Fibroblast of skin of abdomen (primary cell): ENCODE data around the gene GALNT17.

Experiments
- DNase-seq: peaks from one replicate; pipeline ENCODE4 v3.0.0-alpha.2; 2013

The GALNT17 gene

DNA sequence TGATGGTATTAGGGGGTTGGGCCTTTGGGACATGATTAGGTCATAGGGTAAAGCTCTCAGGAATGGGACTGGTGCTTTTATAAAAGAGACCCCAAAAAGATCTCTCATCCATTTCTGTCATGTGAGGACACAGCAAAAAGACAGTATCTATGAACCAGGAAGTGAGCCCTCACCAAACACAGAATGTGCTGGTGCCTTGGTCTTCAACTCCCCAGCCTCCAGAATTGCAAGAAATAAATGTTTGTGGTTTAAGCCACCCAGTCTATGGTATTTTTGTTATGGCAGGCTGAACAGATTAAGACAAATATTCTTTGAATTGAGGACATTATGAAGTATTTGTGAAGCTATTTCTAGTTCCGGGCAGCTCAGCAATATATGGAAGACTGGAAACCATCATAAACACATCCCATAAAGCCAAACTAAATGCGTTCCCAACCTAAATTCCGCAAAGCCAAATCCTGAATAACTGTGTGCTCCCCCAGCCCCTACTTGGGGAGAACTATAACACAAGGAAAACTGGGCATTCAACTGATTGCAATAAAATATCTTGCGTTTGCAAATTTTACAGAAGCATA, 153.7 kb downstream of the GALNT17 start:
- DNase-seq: peak; percentile 45

GRCh38 chr7:71286336-71286735, 154.4 kb downstream of the GALNT17 start:
- DNase-seq: no peak

GRCh38 chr7:71286924-71287323, 155.0 kb downstream of the GALNT17 start:
- no peak for DNase-seq

DNA sequence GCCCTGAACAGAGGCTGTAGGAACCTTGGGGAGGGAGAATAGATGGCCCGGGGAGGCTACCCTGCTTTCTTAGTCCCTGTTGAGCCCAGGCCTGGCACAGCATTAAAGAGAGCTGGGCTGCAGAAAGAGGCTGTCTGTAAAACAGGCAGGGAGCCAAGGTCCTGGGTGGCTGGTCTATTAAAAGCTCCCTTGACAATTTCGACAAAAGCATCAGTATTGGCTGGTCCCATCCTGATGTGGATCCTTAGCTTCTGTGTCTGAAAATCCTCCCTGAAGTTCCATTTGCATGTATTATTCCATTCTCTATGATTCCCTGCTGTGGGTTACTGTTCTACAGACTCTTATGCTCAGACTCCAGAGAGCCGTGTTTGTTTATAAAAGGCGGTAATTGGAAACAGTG, 158.5 kb downstream of the GALNT17 start:
- no peak for DNase-seq

DNA sequence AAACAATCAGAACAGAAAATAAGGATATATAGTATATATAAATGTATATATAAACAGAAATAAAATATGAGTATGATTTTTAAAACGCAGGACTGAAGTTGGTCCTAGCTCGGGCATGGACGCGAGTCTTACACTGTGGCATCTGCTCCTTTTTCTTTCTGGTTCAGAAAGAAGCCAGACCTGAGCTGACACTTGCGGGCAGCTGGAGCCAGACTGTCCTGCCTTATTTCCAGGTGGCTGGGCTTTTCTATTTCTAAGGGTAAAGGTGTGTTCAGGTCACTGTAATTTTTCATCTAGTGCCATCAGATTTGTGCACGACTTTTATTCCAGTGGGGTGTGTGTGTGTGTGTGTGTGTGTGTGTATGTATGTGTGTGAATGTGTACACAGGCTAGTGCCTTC, 166.4 kb downstream of the GALNT17 start:
- no peak for DNase-seq

- no peak for DNase-seq
These were observed 168.1 kb downstream of the GALNT17 start for GRCh38 chr7:71300086-71300485.

GRCh38 chr7:71300603-71301002, 168.7 kb downstream of the GALNT17 start:
- no peak for DNase-seq

DNA sequence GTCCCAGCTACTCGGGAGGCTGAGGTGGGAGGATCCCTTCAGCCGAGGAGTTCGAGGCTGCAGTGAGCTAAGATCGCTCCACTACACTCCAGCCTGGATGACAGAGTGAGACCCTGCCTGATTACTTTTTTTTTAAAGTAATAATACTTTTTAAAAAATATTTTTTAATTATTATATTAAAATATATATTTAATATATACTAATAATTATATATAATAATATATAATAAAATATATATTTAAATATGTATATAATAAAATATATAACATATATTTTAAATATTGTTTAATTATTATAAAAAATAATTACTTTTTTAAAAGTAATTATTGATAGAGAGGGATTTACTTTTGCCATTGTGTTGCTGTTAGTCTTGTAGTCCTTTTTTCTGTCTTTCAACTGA, 169.2 kb downstream of the GALNT17 start:
- DNase-seq: no peak

GRCh38 chr7:71303566-71303965, 171.6 kb downstream of the GALNT17 start:
- DNase-seq: peak; percentile 90

DNA sequence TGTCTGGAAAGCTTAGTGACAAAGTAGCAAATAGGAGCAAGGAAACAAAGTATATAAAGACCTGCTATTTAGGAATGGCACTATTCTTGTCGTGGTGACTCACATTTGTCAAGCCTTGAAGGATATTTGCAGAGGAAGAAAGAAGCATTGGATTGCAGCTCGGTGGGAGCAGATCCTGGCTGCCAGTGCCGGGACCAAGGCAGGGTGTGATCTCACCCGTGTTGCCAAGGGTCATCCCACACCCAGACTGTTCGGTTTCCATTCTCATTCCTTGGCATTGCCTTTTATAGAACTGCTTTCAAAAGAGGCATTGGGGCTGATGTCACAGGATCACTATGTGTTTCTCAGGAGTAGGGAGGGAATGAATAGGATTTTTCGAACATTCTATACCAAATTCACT, 176.2 kb downstream of the GALNT17 start:
- peak; percentile 63 for DNase-seq

- DNase-seq: no peak
These were observed 179.6 kb downstream of the GALNT17 start for GRCh38 chr7:71311576-71311975.

GRCh38 chr7:71312755-71313490, 181.0 kb downstream of the GALNT17 start:
- DNase-seq: no peak

- DNase-seq: no peak
These were observed 181.6 kb downstream of the GALNT17 start for GRCh38 chr7:71313553-71313952.

DNA sequence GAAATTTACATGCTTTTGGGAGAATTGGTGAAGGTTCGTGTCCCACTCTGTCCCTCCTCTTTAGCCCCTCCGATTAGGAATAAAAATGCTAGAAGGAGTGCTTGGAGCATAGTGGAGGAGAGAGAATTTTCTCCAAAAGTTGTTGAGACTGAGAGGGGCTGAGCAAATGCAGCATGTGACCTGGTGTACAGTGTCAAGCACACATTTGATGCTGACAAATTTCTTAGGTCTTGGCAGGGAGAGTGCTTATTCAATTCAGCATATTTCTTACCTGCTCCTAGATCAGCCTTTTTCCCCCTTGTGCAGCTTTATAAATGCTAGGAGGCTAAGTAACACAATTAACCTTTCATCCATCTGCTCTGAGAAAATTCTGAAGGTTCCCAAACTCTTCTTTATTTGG, 189.0 kb downstream of the GALNT17 start:
- DNase-seq: no peak

DNA sequence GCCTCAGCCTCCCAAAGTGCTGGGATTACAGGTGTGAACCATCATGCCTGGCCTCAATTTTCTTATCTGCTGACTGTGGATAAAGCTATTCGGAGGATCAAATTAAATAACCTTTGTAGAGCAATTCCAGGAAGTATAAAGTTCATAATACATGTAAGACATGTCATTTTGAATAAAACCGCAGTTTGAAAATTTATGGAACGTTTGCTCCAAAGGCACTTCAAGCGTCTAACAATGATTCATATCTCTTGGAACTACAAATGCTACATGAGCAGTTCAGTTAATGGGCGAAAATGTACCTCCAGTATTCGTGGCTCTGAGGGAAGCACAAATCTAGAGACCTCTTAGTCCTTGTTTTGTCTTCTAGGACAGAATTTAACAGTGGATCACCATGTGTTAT, 190.3 kb downstream of the GALNT17 start:
- DNase-seq: no peak

- DNase-seq: no peak
These were observed 191.8 kb downstream of the GALNT17 start for GRCh38 chr7:71323726-71324125.

GRCh38 chr7:71325151-71325550, 193.2 kb downstream of the GALNT17 start:
- DNase-seq: no peak

- no peak for DNase-seq
These were observed 194.7 kb downstream of the GALNT17 start for GRCh38 chr7:71326595-71326994.

DNA sequence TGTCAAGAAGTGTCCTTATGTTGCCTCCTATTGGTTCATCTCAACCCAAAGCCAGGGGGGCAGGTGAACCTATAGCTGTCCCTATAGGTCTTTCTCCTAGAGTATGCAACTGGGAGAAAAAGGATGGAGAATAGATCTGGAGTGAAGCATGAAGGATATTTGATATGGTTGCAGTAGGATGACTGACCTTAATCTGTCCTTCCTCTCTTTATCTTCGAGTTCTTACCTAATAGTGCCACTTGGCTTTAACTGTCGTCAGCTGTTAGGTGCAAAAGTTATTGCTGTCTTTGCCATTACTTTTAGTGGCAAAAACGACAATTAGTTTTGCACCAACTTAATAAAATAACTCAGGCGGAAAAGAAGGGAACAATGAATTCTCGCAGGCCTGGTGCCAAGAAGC, 196.0 kb downstream of the GALNT17 start:
- no peak for DNase-seq

DNA sequence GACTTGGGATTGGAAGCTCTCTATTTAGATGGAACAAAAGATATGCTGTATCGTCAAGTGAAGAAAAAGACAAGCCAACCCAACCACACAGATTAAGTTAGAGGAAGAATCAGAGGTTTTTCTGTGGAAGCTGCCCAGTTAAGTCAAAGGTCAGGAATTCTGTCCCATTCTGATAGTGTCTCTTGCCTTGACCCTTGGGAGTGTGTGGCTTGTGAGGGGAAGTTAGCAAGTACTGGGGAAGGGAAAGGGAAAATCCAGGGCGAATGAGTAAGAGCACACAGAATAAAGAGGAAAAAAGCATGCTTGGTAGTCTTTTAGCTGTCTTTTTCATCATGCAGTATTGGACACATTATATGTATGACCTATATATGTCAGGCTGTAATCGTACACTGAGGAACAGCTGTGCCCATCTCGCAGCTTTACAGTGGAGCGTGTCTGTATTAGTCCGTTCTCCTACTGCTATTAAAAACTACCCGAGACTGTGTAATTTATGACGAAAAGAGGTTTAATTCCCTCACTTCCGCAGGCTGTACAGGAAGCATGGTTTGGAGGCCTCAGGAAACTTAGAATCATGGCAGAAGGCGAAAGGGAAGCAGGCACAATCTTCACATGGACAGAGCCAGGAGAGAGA, 197.2 kb downstream of the GALNT17 start:
- no peak for DNase-seq

- DNase-seq: no peak
These were observed 200.3 kb downstream of the GALNT17 start for GRCh38 chr7:71332207-71332606.

DNA sequence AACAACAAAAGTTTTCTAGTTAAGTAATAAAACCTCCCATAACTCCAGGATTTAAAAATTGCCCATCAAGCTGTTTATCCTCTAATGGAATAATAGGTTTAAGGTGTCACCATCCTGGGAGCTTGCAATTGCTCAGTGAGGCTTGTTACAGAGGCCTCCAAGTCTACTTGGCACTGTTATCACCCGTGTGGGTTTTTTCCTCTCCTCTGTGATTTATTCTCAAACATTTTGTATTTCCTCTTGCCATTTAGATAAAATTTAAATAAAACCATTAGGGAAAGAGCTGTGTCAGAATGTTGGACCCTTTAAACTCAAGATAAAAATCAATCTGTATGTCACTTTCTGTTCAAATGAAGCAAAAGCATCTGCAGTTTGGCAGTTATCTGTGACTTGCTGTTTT, 202.6 kb downstream of the GALNT17 start:
- DNase-seq: no peak

GRCh38 chr7:71338866-71339265, 206.9 kb downstream of the GALNT17 start:
- no peak for DNase-seq

- no peak for DNase-seq
These were observed 208.0 kb downstream of the GALNT17 start for GRCh38 chr7:71339924-71340323.
